Gastrocnemius medialis (tissue), 4 donors: Measurements from ENCODE around the gene PRPF40A. TPM values are rescaled to one million over a fixed set of nuclear protein-coding genes. Genes with fewer than 3 reads are reported as not detected.

Experiments used
- total RNA-seq, 4 donors: library from RNA; depleted of rRNA; stranded (reverse); fragments of >200 nt; gene quantifications; one replicate each; pipeline versions ENCODE4 v1.1.0 to v1.2.3, GENCODE V29; 2016

The PRPF40A gene
- total RNA-seq, 4 donors from 2014 or later: 65.3 to 78.0 (median 69.9) TPM

Other genes with a start within 250 kb of the PRPF40A start
- 1 to 10 TPM; 4.4 to 7.5 (median 5.4) TPM for gene ARL6IP6, start 1.2 kb upstream of the PRPF40A start, total RNA-seq